ENCODE measurements around the gene IMPG2.

Gene IMPG2

GRCh38 chr3:101223016-101223415, 97.4 kb downstream of the IMPG2 start:
- H3K27ac ChIP-seq (ENCODE audit: low read length), result no peak overlapping the region
- H3K4me3 ChIP-seq (ENCODE audit: low read depth in 1 of 2, low read length in 2 of 2), result no peak overlapping the region
- H3K4me2 ChIP-seq (ENCODE audit: insufficient read depth, low read length), result no peak overlapping the region
- H3K27me3 ChIP-seq (ENCODE audit: insufficient read depth, low read length, poor library complexity), result no peaks in the 10 kb centered on the region
- no peaks in the 10 kb centered on the region for H3K4me1 ChIP-seq (ENCODE audit: insufficient read depth, low read length)
- no peak for DNase-seq
- TF ChIP-seq EZH2 (IDR thresholded peaks at IDR 0.05; ENCODE audit: borderline replicate concordance, low read depth, low read length, severe bottlenecking), result no peak
- TF ChIP-seq, protein P1, sequence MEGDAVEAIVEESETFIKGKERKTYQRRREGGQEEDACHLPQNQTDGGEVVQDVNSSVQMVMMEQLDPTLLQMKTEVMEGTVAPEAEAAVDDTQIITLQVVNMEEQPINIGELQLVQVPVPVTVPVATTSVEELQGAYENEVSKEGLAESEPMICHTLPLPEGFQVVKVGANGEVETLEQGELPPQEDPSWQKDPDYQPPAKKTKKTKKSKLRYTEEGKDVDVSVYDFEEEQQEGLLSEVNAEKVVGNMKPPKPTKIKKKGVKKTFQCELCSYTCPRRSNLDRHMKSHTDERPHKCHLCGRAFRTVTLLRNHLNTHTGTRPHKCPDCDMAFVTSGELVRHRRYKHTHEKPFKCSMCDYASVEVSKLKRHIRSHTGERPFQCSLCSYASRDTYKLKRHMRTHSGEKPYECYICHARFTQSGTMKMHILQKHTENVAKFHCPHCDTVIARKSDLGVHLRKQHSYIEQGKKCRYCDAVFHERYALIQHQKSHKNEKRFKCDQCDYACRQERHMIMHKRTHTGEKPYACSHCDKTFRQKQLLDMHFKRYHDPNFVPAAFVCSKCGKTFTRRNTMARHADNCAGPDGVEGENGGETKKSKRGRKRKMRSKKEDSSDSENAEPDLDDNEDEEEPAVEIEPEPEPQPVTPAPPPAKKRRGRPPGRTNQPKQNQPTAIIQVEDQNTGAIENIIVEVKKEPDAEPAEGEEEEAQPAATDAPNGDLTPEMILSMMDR (IDR thresholded peaks at IDR 0.05; ENCODE audit: borderline replicate concordance, extremely low read depth, low read length, poor library complexity, severe bottlenecking), result no peak
- no peaks in the 10 kb centered on the region for H3K36me3 ChIP-seq (ENCODE audit: insufficient read depth, low read length)
- no peak overlapping the region for H3K9ac ChIP-seq (ENCODE audit: low read depth, low read length)
- no peaks in the 10 kb centered on the region for H4K20me1 ChIP-seq (ENCODE audit: insufficient read depth, low read length)
- ATAC-seq (ENCODE audit: insufficient read depth, low read depth), result no peak
- peaks cover 9% of the 10 kb centered on the region for H3K9me3 ChIP-seq (ENCODE audit: insufficient read depth, low read length, severe bottlenecking)
- no peaks in the 10 kb centered on the region for H3K79me2 ChIP-seq (ENCODE audit: insufficient read depth, low read length)
- no peak overlapping the region for H2AFZ ChIP-seq (ENCODE audit: low read depth, low read length)

GRCh38 chr3:101219842-101220560, 100.4 kb downstream of the IMPG2 start:
- Histone ChIP-seq H4K20me1 (ENCODE audit: insufficient read depth, low read length) (no peaks in the 10 kb centered on the region), H3K4me2 (ENCODE audit: insufficient read depth, low read length) (no peak overlapping the region), H3K79me2 (ENCODE audit: insufficient read depth, low read length) (no peaks in the 10 kb centered on the region), H3K36me3 (ENCODE audit: insufficient read depth, low read length) (no peaks in the 10 kb centered on the region), H3K4me1 (ENCODE audit: insufficient read depth, low read length) (no peaks in the 10 kb centered on the region), H3K9me3 (ENCODE audit: insufficient read depth, low read length, severe bottlenecking) (peaks cover 9% of the 10 kb centered on the region), H3K27ac (ENCODE audit: low read length) (no peak overlapping the region), H2AFZ (ENCODE audit: low read depth, low read length) (no peak overlapping the region), H3K4me3 (ENCODE audit: low read depth in 1 of 2, low read length in 2 of 2) (no peak overlapping the region), H3K9ac (ENCODE audit: low read depth, low read length) (no peak overlapping the region), H3K27me3 (ENCODE audit: insufficient read depth, low read length, poor library complexity) (no peaks in the 10 kb centered on the region)
- ATAC-seq (ENCODE audit: insufficient read depth, low read depth) (no peak), DNase-seq (no peak)
- TF ChIP-seq EZH2 (IDR thresholded peaks at IDR 0.05; ENCODE audit: borderline replicate concordance, low read depth, low read length, severe bottlenecking), result no peak
- TF ChIP-seq, protein P1 (IDR thresholded peaks at IDR 0.05; ENCODE audit: borderline replicate concordance, extremely low read depth, low read length, poor library complexity, severe bottlenecking), result no peak

- H3K79me2 ChIP-seq (ENCODE audit: insufficient read depth, low read length), result no peaks in the 10 kb centered on the region
- no peak for ATAC-seq (ENCODE audit: insufficient read depth, low read depth)
- H3K9ac ChIP-seq (ENCODE audit: low read depth, low read length), result no peak overlapping the region
- no peaks in the 10 kb centered on the region for H3K4me1 ChIP-seq (ENCODE audit: insufficient read depth, low read length)
- no peaks in the 10 kb centered on the region for H3K27me3 ChIP-seq (ENCODE audit: insufficient read depth, low read length, poor library complexity)
- no peak overlapping the region for H3K4me3 ChIP-seq (ENCODE audit: low read depth in 1 of 2, low read length in 2 of 2)
- TF ChIP-seq EZH2 (IDR thresholded peaks at IDR 0.05; ENCODE audit: borderline replicate concordance, low read depth, low read length, severe bottlenecking), result no peak
- no peak for DNase-seq
- no peaks in the 10 kb centered on the region for H3K36me3 ChIP-seq (ENCODE audit: insufficient read depth, low read length)
- H4K20me1 ChIP-seq (ENCODE audit: insufficient read depth, low read length), result no peaks in the 10 kb centered on the region
- H2AFZ ChIP-seq (ENCODE audit: low read depth, low read length), result no peak overlapping the region
- no peak overlapping the region for H3K27ac ChIP-seq (ENCODE audit: low read length)
- no peak overlapping the region for H3K4me2 ChIP-seq (ENCODE audit: insufficient read depth, low read length)
- H3K9me3 ChIP-seq (ENCODE audit: insufficient read depth, low read length, severe bottlenecking), result peaks cover 9% of the 10 kb centered on the region
Measured at GRCh38 chr3:101217472-101218245, 102.7 kb downstream of the IMPG2 start.

Data from DND-41 (cell line).